Measurements from ENCODE around the gene AK1. TPM values are rescaled to one million over a fixed set of nuclear protein-coding genes. Genes with fewer than 3 reads are reported as not detected.

AK1 gene
- total and polyA plus RNA-seq, 2 of the 13 experiments (the other 11 are each of a cell fraction or from before 2014, with no cell fraction given), result 19.1 to 32.8 TPM

GRCh38 chr9:127898433-127899127 lies 21.1 kb upstream of the AK1 start (continued):
- TF ChIP-seq U2AF1 (optimal IDR thresholded peaks at IDR 0.05; ENCODE audit: low read depth, low read length) (peak; percentile 27), ZNF841 (CRISPR knock-in tag; IDR thresholded peaks at IDR 0.05; ENCODE audit: borderline replicate concordance) (no peak), ARID4A (CRISPR knock-in tag; IDR thresholded peaks at IDR 0.05; ENCODE audit: borderline replicate concordance) (peak; percentile 73; the same call in 1 of the 2 replicates), ASH2L (IDR thresholded peaks at IDR 0.05; ENCODE audit: insufficient read length, low read depth, low read length) (peak; percentile 45), ZNF431 (CRISPR knock-in tag; IDR thresholded peaks at IDR 0.05; ENCODE audit: borderline replicate concordance, low read depth) (peak; percentile 54; the same call in 1 of the 2 replicates), ZNF766 (CRISPR knock-in tag; IDR thresholded peaks at IDR 0.05; ENCODE audit: borderline replicate concordance) (0 out of 2 replicates have a peak, but pooled peaks have one; percentile 32), ZNF660 (CRISPR knock-in tag; IDR thresholded peaks at IDR 0.05; ENCODE audit: borderline replicate concordance, low read depth) (no peak), ZNF3 (CRISPR knock-in tag; IDR thresholded peaks at IDR 0.05) (0 out of 2 replicates have a peak, but pooled peaks have one; percentile 23), ZNF414 (CRISPR knock-in tag; IDR thresholded peaks at IDR 0.05) (peak; percentile 77; the same call in 1 of the 2 replicates), ZFP62 (CRISPR knock-in tag; IDR thresholded peaks at IDR 0.05) (no peak), HDAC1 (CRISPR knock-in tag; IDR thresholded peaks at IDR 0.05) (peak; percentile 80), RNF2 (conservative IDR thresholded peaks at IDR 0.05; ENCODE audit: low read depth) (no peak), PATZ1 (CRISPR knock-in tag; IDR thresholded peaks at IDR 0.05) (peak; percentile 76), GATAD2A (CRISPR knock-in tag; IDR thresholded peaks at IDR 0.05) (peak; percentile 42; the same call in 1 of the 2 replicates), ZNF772 (CRISPR knock-in tag; IDR thresholded peaks at IDR 0.05) (peak; percentile 56; the same call in 1 of the 2 replicates), ZNF670 (CRISPR knock-in tag; IDR thresholded peaks at IDR 0.05; ENCODE audit: borderline replicate concordance) (peak; percentile 56; the same call in 1 of the 2 replicates), TCF7 (IDR thresholded peaks at IDR 0.05; ENCODE audit: low read depth) (no peak), RFXANK (CRISPR knock-in tag; IDR thresholded peaks at IDR 0.05) (no peak), TCF7L2 (IDR thresholded peaks at IDR 0.05; ENCODE audit: low read depth, low read length) (no peak), KDM1A (CRISPR knock-in tag; IDR thresholded peaks at IDR 0.05) (peak; percentile 97)

Data from HepG2 (cell line).